GM12873 (cell line): ENCODE data around the gene CDH11.

Experiments used
- CTCF ChIP-seq: IDR thresholded peaks from 2 replicates; pipeline ENCODE4 v1.5.1; 2012; ENCODE audit warnings: low read depth, mild to moderate bottlenecking, moderate library complexity, low read length, control low read depth; ENCODE audit not compliant: insufficient read depth; ENCODE audit errors: missing control alignments

Gene CDH11

GRCh38 chr16:65102326-65102725 lies 19.5 kb downstream of the CDH11 start:
- no peak for TF ChIP-seq CTCF

- no peak for TF ChIP-seq CTCF
These were observed 20.9 kb downstream of the CDH11 start for GRCh38 chr16:65101009-65101408.

GRCh38 chr16:65099607-65100006 lies 22.3 kb downstream of the CDH11 start:
- TF ChIP-seq CTCF: no peak

- TF ChIP-seq CTCF: no peak
These were observed 22.9 kb downstream of the CDH11 start for GRCh38 chr16:65098916-65099315.

- no peak for TF ChIP-seq CTCF
These were observed 24.6 kb downstream of the CDH11 start for GRCh38 chr16:65097296-65097695.

- TF ChIP-seq CTCF: no peak
These were observed 26.0 kb downstream of the CDH11 start for GRCh38 chr16:65095906-65096305.

- TF ChIP-seq CTCF: no peak
These were observed 26.7 kb downstream of the CDH11 start for GRCh38 chr16:65095090-65095728.

- TF ChIP-seq CTCF: no peak
These were observed 27.9 kb downstream of the CDH11 start for GRCh38 chr16:65094009-65094408.
